Epithelial cell of proximal tubule (primary cell): ENCODE data around the gene CAMK2D. TPM values are rescaled to one million over a fixed set of nuclear protein-coding genes. Genes with fewer than 3 reads are reported as not detected.

ENCODE experiments used
- DNase-seq: peaks from one replicate; pipeline ENCODE4 v3.0.0-alpha.2; 2011; ENCODE audit warnings: low read depth
- H3K4me3 ChIP-seq: 2 replicates; pipeline ENCODE4 v1.5.1; 2011; ENCODE audit warnings: low read depth, mild to moderate bottlenecking, low read length
- total RNA-seq: library from RNA; depleted of rRNA; stranded (reverse); fragments of >200 nt; gene quantifications from 2 replicates; pipeline ENCODE4 v1.2.3, GENCODE V29; 2015
- TF ChIP-seq, protein P1 (sequence below): conservative IDR thresholded peaks from 2 replicates; pipeline ENCODE4 v1.5.1; 2012; ENCODE audit warnings: low read depth, mild to moderate bottlenecking, low read length

The CAMK2D gene
- total RNA-seq, 1 donor from 2014 or later: 42.2 TPM

DNA sequence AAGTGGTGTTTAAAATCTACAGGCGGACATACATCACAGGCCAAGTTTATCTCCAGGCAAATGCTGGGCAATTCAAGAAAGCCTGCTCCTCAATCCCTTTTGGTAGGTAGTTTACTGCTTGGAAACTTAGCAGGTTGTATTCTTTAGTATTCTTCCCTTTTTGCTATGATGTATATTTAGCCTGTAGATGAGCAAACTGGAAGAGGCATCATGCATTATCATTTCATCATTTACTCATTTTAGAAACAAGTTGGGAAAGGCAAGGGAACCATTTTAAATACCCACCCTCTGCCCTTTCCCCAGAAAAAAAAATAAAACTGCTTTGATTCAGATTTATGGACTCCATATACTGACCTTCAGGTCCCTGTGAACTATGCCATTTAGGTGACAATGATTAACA, 213.2 kb downstream of the CAMK2D start:
- no peak for DNase-seq
- TF ChIP-seq, protein P1, sequence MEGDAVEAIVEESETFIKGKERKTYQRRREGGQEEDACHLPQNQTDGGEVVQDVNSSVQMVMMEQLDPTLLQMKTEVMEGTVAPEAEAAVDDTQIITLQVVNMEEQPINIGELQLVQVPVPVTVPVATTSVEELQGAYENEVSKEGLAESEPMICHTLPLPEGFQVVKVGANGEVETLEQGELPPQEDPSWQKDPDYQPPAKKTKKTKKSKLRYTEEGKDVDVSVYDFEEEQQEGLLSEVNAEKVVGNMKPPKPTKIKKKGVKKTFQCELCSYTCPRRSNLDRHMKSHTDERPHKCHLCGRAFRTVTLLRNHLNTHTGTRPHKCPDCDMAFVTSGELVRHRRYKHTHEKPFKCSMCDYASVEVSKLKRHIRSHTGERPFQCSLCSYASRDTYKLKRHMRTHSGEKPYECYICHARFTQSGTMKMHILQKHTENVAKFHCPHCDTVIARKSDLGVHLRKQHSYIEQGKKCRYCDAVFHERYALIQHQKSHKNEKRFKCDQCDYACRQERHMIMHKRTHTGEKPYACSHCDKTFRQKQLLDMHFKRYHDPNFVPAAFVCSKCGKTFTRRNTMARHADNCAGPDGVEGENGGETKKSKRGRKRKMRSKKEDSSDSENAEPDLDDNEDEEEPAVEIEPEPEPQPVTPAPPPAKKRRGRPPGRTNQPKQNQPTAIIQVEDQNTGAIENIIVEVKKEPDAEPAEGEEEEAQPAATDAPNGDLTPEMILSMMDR: no peak
- H3K4me3 ChIP-seq: no peak overlapping the region

GRCh38 chr4:113547487-113548042, 214.0 kb downstream of the CAMK2D start:
- H3K4me3 ChIP-seq: no peak overlapping the region
- TF ChIP-seq, protein P1: peak; percentile 99
- DNase-seq: peak; percentile 91

- peak; percentile 19 for DNase-seq
- H3K4me3 ChIP-seq: no peak overlapping the region
- TF ChIP-seq, protein P1: no peak
These were observed 219.6 kb downstream of the CAMK2D start for GRCh38 chr4:113541933-113542332.

- H3K4me3 ChIP-seq: no peak overlapping the region
- no peak for DNase-seq
- TF ChIP-seq, protein P1: no peak
These were observed 220.7 kb downstream of the CAMK2D start for GRCh38 chr4:113540859-113541258.

GRCh38 chr4:113539408-113539807, 222.1 kb downstream of the CAMK2D start:
- TF ChIP-seq, protein P1: no peak
- H3K4me3 ChIP-seq: no peak overlapping the region
- DNase-seq: peak; percentile 18

DNA sequence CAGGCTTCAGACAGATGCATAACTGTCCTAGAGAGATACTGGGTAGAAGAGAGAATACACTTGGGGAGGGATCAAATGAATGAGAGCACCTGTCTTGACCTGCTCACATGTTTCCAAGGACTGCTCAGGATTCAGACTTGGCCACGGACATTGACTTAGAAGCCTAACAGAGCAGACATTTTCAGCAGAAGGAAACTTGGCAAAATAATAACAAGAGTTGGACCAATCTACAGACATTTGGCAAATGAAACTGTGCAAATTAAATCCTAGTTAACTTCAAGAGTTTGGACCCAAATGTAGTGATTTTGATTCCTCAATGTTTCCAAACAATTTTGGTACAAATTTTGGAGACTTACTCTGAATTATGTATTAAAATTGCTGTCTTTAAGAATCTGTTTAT, 223.9 kb downstream of the CAMK2D start:
- H3K4me3 ChIP-seq: no peak overlapping the region
- DNase-seq: no peak
- TF ChIP-seq, protein P1: no peak

DNA sequence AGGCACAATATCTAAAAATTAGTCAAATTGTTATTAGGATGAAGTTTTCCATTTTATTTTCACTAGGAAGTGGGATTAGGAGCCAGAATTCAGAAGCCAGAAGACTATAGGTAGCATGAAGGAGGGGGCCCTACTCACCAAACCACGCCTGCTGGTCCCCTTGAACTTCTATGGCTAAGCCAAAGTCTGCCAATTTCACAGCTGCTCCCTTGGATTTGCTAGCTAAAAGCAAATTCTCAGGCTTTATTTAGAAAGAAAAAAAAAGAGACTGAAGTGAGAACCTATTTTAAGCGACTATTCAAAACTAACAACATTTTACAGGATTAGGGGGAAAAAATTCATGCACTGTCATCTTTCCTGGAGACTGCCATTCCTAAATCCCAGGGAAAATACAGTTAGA, 224.3 kb downstream of the CAMK2D start:
- TF ChIP-seq, protein P1: no peak

More for the DNA sequence above, 224.3 kb downstream of the CAMK2D start:
- H3K4me3 ChIP-seq: no peak overlapping the region
- DNase-seq: no peak
